Dermis microvascular lymphatic vessel endothelial cell (primary cell): ENCODE measurements around the gene ATP8B4. TPM values are rescaled to one million over a fixed set of nuclear protein-coding genes. Genes with fewer than 3 reads are reported as not detected.

Source experiments
- DNase-seq, 2 donors: peaks; one replicate each; pipeline versions ENCODE4 v3.0.0 to v3.0.0-alpha.2; 2010; ENCODE audit warnings: low read depth in 2 of 2
- total RNA-seq: library from RNA; depleted of rRNA; stranded (reverse); fragments of >200 nt; gene quantifications from 2 replicates; pipeline ENCODE4 v1.2.1, GENCODE V29; 2014

Gene ATP8B4
- total RNA-seq, 1 donor from 2014 or later = 0.39 TPM

DNA sequence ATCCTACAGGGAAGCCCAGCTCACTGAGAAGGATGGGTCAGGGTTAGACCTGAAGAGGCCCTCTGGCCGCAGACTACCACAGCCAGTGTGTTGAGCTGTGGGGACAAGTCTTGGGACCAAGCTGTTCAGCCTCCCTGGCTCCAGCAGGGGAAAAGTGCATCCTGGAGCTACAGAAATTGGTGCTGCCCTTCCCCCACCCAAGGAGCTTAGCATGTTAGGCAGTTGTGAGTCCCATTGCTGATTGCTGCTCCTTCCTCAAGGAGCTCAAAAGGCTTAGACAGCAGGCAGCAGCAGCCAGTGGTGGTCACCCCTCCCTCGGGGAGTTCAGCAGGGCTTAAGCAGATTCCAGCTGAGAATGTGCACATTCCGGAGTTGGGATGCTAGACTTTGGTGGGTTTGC is 165.6 kb downstream of the ATP8B4 start:
- no peak for DNase-seq

DNA sequence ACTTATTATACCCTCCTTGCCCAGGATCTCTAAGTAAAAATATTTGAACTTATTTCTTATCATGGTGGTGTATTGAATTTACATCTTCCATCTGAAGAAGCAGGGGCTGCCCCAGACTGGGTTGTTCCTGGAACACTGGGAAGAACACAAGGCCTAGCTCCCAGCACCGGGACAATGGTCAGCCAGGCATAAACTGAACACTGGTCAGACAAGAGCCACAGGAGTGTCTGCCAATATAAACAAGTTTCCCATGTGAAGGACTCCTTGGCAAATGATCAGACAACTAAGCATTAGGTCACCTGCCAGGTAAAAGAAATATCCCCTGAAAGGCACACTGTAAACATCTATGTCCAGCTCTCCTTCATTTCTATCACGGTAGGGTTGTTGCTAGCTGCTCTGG is 172.4 kb downstream of the ATP8B4 start:
- no peak for DNase-seq

DNA sequence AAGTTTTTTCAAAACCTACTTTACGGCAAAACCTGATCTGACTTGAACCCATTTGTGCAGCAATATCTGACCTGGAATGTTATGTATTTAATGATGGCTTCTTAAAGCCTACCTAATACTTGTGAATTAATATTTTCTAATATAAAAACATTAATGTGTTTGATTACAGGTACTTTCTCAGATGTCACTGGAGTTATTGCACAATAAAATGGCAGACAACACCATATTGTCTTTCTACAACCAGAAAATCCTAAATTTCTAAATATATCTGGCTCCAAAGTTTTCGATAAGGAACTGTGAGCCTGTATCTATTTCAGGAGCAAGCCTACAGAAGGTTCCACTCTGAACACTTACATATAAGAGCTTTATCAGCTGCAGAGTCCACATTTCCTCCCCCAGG is 184.5 kb downstream of the ATP8B4 start:
- DNase-seq = no peak

DNA sequence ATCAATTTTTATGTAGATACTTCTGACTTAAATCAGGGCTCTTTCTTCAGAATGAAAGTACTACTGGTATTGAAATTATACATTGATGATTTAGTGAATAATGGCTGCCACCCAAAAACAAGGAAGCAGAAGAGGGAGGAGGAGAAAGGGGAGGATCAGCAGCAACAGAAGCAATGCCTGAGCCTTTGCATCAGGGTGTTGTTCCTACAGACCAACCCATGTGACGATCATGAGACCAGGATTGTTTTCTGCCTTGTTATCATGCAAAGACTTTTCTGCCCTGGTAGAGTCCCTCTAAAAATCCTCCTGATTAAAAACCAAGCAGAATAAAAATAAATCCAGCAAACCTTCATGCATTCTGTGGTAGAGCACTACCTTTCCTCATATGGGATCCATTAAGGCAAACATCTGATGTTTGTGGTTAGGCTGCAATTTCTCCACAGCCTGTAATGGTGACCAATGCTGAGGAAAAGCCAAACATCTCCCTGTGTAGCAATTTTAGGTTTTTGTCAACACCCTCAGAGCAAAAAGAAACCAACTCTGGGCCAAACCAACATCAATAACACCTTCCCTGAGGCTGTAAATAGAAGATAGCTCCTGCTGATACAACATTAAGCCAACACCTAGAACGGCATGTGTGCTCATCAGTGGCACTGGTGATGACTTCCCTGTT is 191.7 kb downstream of the ATP8B4 start:
- DNase-seq = no peak

DNA sequence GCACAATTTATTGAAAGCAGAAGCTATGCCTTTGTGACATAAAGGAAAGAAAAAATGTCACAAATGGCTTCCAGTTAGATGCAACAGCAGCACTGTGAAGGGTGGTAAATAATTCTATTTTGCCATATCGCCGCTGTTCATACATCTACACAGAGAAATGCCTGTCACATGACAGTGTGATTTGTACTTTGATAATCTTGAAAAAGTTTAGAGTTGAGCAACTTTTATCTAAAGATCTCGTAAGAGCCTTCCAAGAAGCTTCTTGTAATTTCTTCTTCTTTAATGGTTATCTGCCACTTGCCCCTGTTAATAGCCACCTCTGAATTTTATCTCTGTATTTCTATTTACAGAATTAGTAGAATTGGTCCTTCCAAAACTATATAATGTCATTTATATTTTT is 192.3 kb downstream of the ATP8B4 start:
- no peak for DNase-seq

DNA sequence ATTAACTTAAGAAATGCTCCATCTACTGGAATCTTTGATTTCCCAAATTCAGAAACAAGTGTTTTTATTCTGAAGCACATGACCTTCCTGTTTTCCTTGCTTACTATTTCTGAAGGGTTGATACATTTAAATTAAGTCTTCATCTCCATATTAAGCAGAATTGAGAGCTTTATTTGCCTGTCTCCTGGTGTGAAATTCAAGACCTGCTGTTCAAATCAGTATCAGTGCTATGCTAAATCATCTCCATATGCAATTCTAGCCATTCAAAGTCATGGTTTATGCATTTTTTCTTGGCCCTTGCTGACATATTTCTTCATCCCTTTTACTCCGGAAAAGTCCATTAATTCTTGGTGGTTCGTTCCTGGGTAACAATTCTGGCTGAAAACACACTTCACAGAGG is 195.4 kb downstream of the ATP8B4 start:
- no peak for DNase-seq

DNA sequence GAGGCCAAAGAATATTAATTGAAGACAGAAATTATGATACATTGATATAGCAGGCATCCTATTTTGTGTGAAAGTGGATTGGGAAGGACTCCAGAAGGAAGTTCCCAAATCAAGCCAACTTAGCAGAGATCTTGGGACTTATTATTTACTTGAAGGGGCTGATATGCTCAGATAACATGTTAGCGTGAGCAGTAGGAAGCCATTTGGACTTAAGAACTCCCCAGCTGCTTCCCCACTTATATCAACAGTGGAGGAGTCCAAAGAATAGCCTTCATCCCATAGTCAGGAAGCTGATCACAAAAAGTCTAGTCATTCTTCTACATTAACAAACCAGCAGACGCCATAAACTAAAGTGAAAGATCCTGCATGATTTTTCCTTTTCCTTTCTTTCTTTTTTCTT is 200.0 kb downstream of the ATP8B4 start:
- DNase-seq = no peak

DNA sequence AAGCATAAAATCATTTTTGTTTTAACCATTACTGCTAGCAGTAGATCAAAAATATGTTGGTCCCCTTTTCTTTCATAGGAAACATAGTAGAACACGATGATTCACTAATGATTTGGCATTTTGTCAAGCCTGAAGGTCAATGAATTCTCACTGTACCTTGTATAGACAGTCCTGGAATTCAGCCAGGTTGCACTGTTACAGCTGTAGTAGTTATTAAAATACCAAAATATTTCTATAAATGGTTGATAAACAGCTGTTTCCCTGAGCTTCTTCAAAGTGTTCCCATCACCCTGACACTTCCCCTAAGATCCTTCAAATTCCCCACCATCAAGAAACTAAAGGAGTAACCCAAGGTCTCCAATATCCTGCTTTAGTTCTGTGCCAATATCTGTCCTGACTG is 200.9 kb downstream of the ATP8B4 start:
- peak; percentile 17 to 60 for DNase-seq

DNA sequence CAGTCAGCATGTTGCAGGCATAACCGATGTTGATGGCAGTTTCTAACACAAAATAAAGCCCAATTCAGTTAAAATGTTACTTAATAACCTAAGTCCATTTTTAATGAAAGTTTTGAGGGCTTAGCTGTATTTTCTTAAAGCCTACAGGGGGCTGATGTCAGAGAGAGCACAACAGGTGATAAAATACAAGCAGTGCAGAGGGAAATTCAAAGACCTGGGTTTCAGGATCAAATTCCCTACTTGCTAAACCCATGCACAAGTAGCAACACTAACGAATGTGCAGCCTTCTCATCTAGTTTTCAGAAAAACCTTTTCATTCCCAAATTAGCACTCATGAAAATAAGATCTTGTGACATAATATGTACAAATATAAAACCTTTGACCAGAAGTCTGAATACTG is 202.0 kb downstream of the ATP8B4 start:
- DNase-seq = no peak

DNA sequence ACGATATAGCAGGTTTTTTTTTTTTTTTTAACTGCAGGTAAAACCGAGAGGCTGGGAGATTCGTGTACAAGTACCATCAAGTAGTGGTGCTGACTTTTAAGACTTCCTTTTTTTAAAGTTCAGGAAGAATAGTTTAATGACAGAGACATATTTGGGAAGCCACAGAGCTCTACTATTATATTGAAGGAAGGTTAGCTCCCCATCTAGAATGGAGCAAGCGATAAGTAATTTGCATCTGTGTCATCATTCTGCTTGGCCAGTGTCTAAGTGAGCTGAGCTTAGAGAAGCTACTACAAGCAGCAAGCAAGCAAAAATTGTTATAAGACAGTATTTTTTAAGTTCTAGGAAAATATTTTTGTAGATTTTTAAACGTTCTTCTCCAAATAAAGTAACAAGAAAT is 203.2 kb downstream of the ATP8B4 start:
- no peak for DNase-seq

DNA sequence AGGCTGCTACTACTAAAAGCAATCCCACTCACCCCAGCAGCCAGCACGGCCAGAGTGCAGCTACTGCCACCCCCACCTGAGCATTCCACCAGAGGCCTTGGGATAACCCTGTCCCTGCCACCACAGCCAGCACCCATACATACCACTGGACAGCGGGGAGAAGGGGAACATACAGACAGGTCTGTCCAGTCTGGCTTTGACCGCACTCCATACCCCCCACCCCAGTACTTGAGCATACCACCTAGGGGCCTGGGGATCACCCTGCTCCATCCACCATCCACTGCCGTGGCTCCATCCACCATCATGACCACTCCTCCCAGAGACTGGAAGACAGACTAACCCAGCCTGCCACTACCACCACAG is 210.1 kb downstream of the ATP8B4 start:
- no peak for DNase-seq

DNA sequence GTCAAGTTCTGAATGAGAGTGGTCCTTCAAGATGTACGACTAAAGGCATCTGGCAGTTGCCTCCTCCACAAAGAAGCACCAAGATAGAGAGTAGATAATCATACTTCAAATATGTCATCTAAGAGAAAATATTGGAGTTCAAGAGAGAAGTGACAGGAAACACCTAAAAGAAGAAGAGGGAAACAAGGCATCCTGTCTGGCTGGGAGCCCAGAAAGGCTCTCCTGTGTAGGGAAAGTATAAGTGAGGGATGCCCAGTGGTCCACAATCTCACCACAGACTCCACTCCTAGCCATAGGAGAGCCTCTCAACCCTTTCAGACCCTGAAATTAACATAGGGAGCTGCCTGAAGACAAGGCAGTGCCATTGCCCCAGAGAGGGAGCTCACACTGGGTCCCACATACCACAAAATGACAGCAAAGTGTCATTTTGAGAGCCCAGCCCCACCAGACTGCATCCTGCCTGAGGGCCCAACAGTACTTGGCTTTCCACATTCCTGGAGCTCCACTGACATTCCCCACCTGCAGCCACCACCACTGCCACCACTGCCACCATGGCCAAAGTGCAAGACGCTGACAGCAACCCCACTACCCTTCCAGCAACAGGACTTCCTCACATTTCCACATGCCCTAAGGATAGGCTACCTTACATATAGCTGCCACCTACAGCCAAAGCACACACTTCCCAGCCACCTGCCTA is 210.6 kb downstream of the ATP8B4 start:
- no peak for DNase-seq

DNA sequence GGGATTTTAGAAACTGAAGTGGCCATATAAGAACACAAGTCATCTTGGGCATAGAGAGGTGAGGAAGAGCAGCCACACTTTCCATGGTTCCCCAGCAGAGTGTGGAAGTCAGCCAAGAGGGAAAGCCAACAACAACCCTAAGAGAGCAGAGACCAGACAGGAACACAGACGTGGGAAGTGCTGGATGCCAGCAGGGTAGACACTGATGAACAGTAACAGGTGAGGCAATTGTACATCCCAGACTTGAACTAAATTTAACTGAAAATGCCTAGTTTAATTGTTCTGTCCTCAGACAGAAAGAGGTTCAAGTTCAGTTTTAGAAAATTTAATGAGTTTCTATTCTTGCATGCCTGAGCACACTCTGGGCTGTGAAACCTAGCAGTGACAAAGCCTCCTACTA is 212.1 kb downstream of the ATP8B4 start:
- DNase-seq = no peak

DNA sequence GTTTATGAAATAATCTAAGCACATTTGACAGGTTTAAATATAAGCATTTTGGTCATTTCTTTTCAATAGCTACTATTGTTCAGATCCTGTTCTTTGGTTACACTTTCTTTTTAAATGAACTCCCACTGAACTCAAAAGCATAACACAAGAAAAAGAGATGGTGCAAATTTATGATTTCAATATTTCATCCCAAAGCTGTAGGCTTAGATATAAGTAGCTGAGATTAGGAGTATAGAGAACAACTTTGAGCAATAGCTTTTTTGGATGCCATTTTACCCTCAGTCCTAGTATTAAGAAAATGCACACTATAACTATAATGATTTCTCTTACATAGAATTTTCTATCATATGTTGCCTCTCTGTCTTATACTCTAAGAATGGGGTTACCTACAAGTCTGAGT is 213.8 kb downstream of the ATP8B4 start:
- no peak for DNase-seq

DNA sequence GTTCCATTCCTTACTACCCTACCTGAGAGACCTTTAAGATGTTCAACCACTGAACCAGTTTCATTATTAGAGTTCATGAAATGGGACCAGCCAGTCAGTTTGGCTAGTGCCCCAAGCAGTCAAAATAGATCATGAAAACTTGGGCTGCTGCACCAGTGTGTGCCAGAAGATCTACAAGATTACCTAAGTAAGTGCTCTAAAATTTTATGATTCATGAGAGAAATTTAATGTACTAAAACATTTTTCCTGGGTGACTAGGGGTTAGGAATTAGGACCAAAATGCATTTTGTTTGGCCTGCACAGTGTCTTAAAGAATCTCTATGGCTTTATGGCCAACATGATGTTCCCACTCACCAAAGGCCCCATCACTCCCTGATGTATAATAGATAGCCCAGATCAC is 214.7 kb downstream of the ATP8B4 start:
- no peak for DNase-seq

DNA sequence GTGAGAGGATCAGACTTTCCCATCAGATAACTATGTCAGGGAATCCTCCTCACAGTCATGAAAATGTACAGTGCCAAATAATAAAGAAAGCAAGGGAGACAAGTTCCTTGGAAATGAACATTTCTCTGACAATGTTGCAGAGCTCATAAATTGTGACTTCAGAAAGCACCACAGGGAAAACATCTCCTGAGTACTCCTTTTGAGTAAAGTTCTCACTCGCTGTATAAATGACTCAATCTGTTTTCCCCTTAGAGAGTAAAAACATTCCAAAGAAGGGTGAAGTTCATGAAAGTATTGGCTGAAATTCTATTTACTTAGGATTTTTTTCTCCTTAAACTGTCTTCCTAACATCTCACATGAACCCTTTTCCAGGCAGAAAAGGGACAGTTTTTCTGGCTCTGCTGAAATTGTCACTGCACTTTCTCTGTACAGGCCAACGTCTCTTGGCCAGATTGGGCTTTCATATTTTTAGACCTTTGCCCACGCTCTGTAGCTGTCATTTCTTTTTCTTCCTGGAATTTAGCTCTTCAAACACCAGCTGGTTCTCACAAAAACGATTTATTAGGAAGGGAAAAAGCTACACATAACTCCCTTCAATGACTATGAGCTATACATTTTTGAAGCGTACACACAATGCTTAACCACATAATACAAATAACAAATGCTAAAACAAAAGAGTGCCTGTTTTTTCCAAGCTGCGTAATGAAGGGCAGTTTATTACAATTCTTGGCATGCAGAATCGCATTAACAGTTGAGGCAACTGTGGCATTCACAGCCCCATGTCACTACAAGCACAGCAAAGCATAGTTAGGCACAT is 216.1 kb downstream of the ATP8B4 start:
- DNase-seq = no peak

DNA sequence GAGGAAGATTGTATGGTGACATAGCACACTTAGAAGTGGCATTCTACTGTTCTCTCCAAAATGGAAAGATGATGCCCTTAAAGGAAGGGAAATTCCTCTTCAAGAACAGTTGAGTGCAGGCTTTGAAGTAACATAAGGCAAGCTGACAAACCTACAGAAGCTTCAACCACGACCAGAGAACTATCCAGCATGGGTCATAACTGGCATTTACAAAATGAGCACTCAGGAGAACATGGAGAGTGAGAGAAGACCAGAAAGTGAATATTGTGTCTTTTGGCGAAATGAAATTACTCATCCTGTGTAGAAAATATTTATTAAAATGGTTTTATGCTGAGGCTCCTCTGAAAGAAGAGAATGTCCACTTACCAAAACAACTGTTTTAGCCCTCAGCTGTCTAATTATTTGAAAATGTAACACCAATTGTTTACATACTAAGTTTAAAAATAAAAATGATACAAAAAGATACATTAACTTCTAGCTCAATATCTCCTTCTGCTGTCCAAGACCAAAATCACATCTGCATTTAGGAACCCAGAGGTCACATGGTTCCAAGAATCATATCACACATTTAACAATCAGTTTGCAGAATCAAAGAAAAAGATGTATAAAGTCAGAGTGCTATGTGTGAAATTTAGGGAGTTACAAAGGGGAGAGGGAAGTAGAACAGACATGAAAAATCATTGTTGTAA is 216.9 kb downstream of the ATP8B4 start:
- no peak for DNase-seq

DNA sequence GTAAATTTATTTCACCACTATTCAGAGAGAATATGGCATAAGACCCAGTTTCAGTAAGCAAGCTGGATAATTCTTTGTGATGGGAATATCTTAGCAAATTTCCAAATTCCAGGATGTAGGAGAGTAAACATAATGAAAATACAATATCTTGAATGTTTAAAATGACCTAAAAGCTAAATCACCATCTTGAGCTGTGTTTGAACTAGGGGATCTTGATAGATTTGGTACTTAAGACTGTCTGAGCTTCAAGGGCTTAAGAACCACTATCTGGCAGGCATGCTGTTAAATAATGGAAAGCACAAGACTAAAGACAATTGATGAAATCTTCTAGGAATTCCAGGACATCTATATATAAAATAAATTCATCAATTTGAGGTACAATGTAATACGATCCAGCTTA is 217.7 kb downstream of the ATP8B4 start:
- no peak for DNase-seq

DNA sequence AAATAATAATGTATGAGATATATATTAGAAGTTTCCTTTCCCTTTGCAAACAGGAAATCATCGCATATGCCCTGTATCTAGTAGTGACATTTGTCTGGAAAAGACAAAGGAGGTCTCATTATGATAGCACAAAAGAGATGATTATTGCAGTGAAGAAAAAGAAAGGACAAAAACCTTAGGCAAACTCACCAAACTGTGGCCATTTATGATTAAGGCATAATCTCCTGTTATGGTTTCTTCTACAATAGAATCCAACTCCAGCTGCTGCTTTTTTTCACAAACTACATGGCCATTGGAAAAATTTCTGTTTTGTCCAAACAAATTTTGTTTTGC is 218.2 kb downstream of the ATP8B4 start:
- DNase-seq = no peak

DNA sequence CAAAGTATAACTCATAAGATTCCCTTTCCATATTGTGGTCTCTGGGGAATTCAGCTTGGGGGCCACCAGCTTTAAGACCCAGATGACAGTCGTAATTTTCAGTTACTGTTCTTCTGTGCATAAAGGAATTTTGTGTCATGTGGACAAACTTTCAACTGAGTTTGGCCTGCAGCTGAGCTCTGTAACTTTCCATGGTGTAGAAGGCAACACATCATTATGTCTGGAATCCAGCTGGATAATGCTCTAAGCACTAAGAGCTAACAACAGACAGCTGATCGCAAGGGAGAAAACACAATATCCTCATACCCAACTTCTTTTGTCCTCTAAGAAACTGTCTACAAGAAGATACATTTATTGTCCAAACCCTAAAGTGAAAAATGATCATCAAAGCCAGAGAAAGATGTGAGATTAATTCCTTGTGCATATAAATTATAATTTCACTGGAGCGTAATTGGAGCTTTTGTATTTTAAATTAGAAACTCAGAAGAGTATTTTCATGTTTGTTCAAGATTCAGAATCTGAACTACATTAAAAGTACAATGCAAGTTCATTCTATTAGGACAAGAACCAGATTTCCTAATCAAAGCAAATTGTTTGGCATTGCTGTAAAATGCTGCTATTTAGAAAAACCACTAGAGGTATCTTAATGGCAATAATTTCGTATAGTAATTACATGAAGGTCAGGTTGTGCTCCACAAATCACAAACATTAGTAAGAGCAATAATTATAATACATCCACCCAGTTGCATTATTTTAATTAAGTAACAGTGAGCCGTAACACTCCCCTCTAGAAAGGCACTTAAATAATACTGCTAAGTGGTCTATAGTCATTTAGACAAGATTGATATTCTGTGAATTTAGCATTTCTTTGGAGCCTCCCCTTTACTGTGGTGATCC is 218.8 kb downstream of the ATP8B4 start:
- no peak for DNase-seq

DNA sequence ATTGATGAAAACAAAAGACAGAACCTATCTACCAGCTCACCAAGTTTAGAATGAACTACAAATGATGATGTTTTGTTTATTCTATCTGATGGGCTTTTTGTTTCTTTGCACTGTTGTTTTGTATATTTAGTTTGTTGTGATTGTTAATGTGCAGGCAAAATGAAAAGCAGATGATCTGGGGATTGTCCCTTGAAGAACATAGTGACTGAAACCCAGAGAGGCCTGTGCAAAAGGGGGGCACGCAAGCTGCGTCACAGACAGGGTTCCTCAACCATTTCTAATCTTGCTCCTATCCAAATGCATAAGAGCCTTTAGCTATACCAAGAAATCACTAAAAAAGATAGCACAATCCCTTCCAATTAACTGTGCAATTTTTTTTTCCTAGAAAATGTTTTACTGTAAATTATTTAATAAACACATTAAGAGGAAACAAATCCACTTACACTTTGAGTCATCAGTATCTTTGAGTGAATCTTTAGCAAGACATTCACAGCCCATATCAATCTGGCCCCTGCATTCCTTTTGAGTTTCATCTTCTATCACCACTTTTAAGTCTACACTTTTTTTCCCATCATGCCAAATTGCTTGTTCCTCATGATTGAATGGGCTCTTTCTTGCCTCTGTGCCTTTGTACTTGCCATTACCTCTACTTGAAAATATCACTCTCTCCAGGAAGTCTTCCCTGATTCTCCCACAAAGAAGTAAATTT is 220.3 kb downstream of the ATP8B4 start:
- DNase-seq = no peak
